ENCODE data around the gene STARD9. TPM values are rescaled to one million over a fixed set of nuclear protein-coding genes. Genes with fewer than 3 reads are reported as not detected.

STARD9 gene
- total RNA-seq, 1 donor from 2014 or later: 10.0 TPM

DNA sequence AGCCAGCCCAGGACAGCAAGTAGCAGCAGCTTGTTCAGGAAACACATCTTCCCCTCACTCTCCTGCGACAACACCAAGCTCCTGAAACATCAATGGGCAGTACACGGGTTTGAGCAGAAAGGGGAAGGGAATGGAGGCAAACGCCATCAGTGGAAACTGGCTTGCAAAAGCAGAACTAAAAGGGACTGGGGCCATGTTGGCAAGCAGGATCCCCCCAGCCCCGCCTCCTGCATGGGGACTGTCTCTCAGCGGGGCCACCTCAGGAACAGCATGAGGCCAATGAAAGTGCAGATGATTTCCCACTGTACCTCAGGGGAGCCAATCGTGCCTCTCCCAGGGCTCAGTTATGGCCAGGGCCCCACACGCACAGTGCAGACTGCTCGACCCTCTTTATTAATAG lies 154.7 kb downstream of the STARD9 start:
- no peaks in the 10 kb centered on the region for H3K27me3 Mint-ChIP-seq (ENCODE audit: low read depth)
- peaks cover 7% of the 10 kb centered on the region for H3K4me1 Mint-ChIP-seq
- H3K4me3 Mint-ChIP-seq: no peak overlapping the region
- H3K9me3 Mint-ChIP-seq: no peaks in the 10 kb centered on the region
- H3K36me3 Mint-ChIP-seq: peaks cover 38% of the 10 kb centered on the region
- no peak for DNase-seq (ENCODE audit: low spot score in 2 of 2, unreplicated experiment in 2 of 2)
- TF ChIP-seq, protein P1, sequence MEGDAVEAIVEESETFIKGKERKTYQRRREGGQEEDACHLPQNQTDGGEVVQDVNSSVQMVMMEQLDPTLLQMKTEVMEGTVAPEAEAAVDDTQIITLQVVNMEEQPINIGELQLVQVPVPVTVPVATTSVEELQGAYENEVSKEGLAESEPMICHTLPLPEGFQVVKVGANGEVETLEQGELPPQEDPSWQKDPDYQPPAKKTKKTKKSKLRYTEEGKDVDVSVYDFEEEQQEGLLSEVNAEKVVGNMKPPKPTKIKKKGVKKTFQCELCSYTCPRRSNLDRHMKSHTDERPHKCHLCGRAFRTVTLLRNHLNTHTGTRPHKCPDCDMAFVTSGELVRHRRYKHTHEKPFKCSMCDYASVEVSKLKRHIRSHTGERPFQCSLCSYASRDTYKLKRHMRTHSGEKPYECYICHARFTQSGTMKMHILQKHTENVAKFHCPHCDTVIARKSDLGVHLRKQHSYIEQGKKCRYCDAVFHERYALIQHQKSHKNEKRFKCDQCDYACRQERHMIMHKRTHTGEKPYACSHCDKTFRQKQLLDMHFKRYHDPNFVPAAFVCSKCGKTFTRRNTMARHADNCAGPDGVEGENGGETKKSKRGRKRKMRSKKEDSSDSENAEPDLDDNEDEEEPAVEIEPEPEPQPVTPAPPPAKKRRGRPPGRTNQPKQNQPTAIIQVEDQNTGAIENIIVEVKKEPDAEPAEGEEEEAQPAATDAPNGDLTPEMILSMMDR (IDR thresholded peaks at IDR 0.05; ENCODE audit: unreplicated experiment): no peak
- H3K27ac Mint-ChIP-seq: no peak overlapping the region

DNA sequence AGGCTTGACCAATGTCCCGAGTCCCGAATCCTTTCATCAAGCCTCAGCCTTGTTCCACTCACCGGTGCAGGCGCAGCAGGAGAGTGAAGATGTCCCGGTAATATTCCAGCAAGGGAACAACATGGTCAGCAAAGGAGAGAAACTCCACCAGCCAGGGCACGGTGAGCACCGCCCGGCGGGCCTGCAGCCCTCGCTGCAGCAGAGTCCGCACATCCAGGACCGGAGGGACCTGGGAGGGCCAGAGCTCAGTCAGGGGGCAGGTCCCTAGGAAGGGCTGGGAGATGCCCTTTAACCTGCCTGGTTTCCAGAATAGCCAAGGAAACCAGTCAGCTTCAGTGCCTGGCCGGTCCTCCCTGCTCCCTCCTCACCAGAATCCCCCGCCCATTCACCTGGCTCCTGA lies 155.1 kb downstream of the STARD9 start:
- no peaks in the 10 kb centered on the region for H3K27me3 Mint-ChIP-seq (ENCODE audit: low read depth)
- no peak for DNase-seq (ENCODE audit: low spot score in 2 of 2, unreplicated experiment in 2 of 2)
- no peak overlapping the region for H3K27ac Mint-ChIP-seq
- peaks cover 37% of the 10 kb centered on the region for H3K36me3 Mint-ChIP-seq
- peaks cover 10% of the 10 kb centered on the region for H3K4me1 Mint-ChIP-seq
- TF ChIP-seq, protein P1 (IDR thresholded peaks at IDR 0.05; ENCODE audit: unreplicated experiment): no peak
- H3K4me3 Mint-ChIP-seq: no peak overlapping the region
- no peaks in the 10 kb centered on the region for H3K9me3 Mint-ChIP-seq

DNA sequence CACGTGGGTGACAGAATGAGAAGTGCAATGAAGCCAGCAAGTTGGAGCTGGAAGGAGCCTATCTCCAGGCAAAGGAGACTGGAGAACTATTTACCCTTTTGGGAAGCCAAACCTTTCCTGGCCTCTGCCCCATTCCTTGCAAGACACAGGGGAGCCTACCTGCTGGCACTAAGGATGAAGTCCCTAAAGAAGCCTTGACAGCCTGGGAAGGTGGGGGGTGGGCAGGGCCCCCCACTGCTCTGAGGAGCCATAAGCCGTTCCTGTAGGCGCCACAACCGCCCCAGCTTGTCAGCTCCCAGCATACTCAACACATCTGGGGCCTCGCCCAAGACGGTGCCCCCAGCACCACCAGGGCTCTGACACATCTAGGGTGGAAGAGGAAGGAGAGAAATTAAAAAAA lies 156.1 kb downstream of the STARD9 start:
- Mint-ChIP-seq H3K4me1 (peaks cover 13% of the 10 kb centered on the region), H3K27me3 (ENCODE audit: low read depth) (no peaks in the 10 kb centered on the region), H3K4me3 (no peak overlapping the region), H3K27ac (no peak overlapping the region), H3K36me3 (peaks cover 39% of the 10 kb centered on the region), H3K9me3 (no peaks in the 10 kb centered on the region)
- DNase-seq (ENCODE audit: low spot score in 2 of 2, unreplicated experiment in 2 of 2): no peak
- TF ChIP-seq, protein P1 (IDR thresholded peaks at IDR 0.05; ENCODE audit: unreplicated experiment): no peak

DNA sequence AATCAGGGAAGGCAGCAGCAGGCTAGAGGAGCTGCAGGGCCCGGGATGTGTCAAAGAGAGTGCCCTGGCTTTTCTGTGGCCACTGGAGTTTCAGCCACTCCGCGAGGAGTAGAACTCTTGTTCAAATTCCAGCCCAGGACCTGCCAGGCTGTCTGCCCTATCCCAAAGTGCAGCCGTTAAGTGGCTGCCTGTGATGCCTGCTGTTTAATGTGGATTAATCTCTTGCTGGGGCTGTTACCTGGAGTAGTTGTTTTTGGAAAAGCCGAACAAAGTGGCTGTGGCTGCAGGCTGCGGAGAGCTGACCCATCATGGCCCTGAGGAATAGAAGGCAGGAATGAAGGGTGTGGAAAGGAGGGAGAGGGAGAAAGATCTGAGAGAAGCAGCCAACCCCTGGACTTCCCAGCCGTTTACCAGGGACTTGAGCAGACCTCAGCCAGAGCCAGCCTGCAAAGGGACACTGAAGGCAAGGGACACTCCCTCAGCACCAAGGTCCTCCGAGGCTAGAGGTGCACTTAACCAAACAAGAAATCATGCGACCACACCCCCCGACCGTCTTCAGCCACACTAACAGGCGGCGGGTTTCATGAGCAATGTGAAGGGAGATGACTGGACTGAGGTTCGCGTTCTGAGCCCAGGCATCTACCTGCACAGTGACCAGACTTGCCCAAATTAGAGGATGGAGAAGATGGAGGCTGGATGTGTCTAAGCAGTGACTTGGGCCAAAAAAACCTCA lies 156.9 kb downstream of the STARD9 start:
- peaks cover 36% of the 10 kb centered on the region for H3K36me3 Mint-ChIP-seq
- no peak overlapping the region for H3K4me3 Mint-ChIP-seq
- no peak for DNase-seq (ENCODE audit: low spot score in 2 of 2, unreplicated experiment in 2 of 2)
- no peaks in the 10 kb centered on the region for H3K9me3 Mint-ChIP-seq
- TF ChIP-seq, protein P1 (IDR thresholded peaks at IDR 0.05; ENCODE audit: unreplicated experiment): no peak
- no peaks in the 10 kb centered on the region for H3K27me3 Mint-ChIP-seq (ENCODE audit: low read depth)
- H3K4me1 Mint-ChIP-seq: peaks cover 14% of the 10 kb centered on the region
- no peak overlapping the region for H3K27ac Mint-ChIP-seq

DNA sequence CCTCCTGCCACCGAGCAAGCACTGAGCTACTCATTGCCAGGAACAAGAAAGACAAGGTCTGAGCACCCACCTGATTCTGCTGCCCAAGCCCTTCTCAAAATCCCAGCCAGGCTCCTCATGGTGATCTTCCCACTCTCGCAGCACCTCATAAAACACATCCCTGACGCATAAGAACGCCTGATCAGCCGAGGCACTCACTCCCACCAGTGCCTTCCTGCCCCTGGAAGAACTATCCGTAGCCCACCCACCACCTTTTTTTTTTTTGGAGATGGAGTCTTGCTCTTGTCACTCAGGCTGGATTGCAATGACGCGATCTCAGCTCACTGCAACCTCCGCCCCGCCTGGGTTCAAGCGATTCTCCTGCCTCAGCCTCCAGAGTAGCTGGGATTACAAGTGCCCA lies 157.6 kb downstream of the STARD9 start:
- H3K9me3 Mint-ChIP-seq: no peaks in the 10 kb centered on the region
- no peaks in the 10 kb centered on the region for H3K27me3 Mint-ChIP-seq (ENCODE audit: low read depth)
- H3K36me3 Mint-ChIP-seq: peaks cover 36% of the 10 kb centered on the region
- no peak overlapping the region for H3K27ac Mint-ChIP-seq
- H3K4me1 Mint-ChIP-seq: peaks cover 15% of the 10 kb centered on the region
- no peak overlapping the region for H3K4me3 Mint-ChIP-seq
- DNase-seq (ENCODE audit: low spot score in 2 of 2, unreplicated experiment in 2 of 2): no peak
- TF ChIP-seq, protein P1 (IDR thresholded peaks at IDR 0.05; ENCODE audit: unreplicated experiment): no peak
